Spleen (tissue), 11 donors: ENCODE results near the gene ATRN. TPM values are rescaled to one million over a fixed set of nuclear protein-coding genes. Genes with fewer than 3 reads are reported as not detected.

ENCODE experiments used
- DNase-seq: peaks from one replicate; pipeline ENCODE4 v3.0.0-alpha.2; 2020
- H3K27ac ChIP-seq, 8 donors: fragments of 200-600 bp; sonication (generic) in 7 of 8; 1 replicate in 4 of 8; 2 replicates in 4 of 8; pipeline versions ENCODE4 v1.5.0 to v1.8.0; 2016 to 2021; ENCODE audit warnings: inconsistent platforms in 4 of 8, mild to moderate bottlenecking in 4 of 8, moderate library complexity in 1 of 8
- H3K27me3 ChIP-seq, 7 donors: fragments of 200-600 bp; sonication (generic) in 6 of 7; replicated peaks in 1 of 7; 1 replicate in 4 of 7; 2 replicates in 3 of 7; pipeline versions ENCODE4 v1.5.0 to v1.8.0; 2016 to 2021; ENCODE audit warnings: inconsistent platforms in 3 of 7, mild to moderate bottlenecking in 1 of 7
- H3K36me3 ChIP-seq, 6 donors: fragments of 200-600 bp; sonication (generic) in 5 of 6; 1 replicate in 4 of 6; 2 replicates in 2 of 6; pipeline versions ENCODE4 v1.5.0 to v1.8.0; 2016 to 2021; ENCODE audit warnings: inconsistent platforms in 2 of 6
- H3K4me1 ChIP-seq, 6 donors: fragments of 200-600 bp; sonication (generic) in 5 of 6; 1 replicate in 3 of 6; 2 replicates in 3 of 6; pipeline versions ENCODE4 v1.5.0 to v1.8.0; 2016 to 2021; ENCODE audit warnings: inconsistent platforms in 3 of 6
- H3K4me3 ChIP-seq, 8 donors: fragments of 200-600 bp; sonication (generic) in 7 of 8; 1 replicate in 4 of 8; 2 replicates in 4 of 8; pipeline versions ENCODE4 v1.5.0 to v1.8.0; 2016 to 2021; ENCODE audit warnings: inconsistent platforms in 4 of 8, mild to moderate bottlenecking in 4 of 8, moderate library complexity in 2 of 8
- H3K9me3 ChIP-seq, 8 donors: fragments of 200-600 bp; sonication (generic) in 7 of 8; 1 replicate in 4 of 8; 2 replicates in 4 of 8; pipeline versions ENCODE4 v1.5.0 to v1.8.0; 2016 to 2021; ENCODE audit warnings: inconsistent platforms in 4 of 8
- POLR2A ChIP-seq, 3 donors: fragments of 450-650 bp; IDR thresholded peaks; one replicate each; pipeline ENCODE4 v1.5.1; 2017; ENCODE audit warnings: antibody characterized with exemption in 3 of 3, mild to moderate bottlenecking in 1 of 3
- POLR2AphosphoS5 ChIP-seq, 3 donors: sonication (generic); formaldehyde crosslinking; IDR thresholded peaks; one replicate each; pipeline ENCODE4 v1.5.1; 2017; ENCODE audit warnings: antibody characterized with exemption in 3 of 3
- WGBS, 5 donors: extraction: QIAGEN DNeasy Blood & Tissue Kit in 3 of 5; methylation state at CpG; one replicate each; pipeline versions ENCODE4 v1.1.5 to v1.1.7; 2013 to 2018; 5-methylcytosine and 5-hydroxymethylcytosine counted together
- intact Hi-C: fragments of 100-400 bp; cut with DNase I; formaldehyde crosslinking; loops from one replicate; pipeline ENCODE4 v1.15.0; 2023; ENCODE audit warnings: low total_unique reads
- polyA plus RNA-seq, 3 donors: library from polyadenylated mRNA; stranded (reverse); fragments of 200-250 nt; gene quantifications; one replicate each; pipeline ENCODE4 v1.2.1, GENCODE V29; 2013
- total RNA-seq, 7 donors: library from RNA; depleted of rRNA in 3 of 7; stranded (reverse); fragments of >200 nt in 3 of 7; fragmentation: NEBNext Ultra II Directional in 4 of 7; extraction: Animal tissue kit (Norgen Biotek cat#: 25700) in 4 of 7; gene quantifications; one replicate each; pipeline versions ENCODE4 v1.1.0 to v1.2.1, GENCODE V29; 2016 to 2021
- TF ChIP-seq, protein P1 (sequence below), 11 experiments: fragments of 200-600 bp in 7 of 11; fragments of 450-650 bp in 4 of 11; sonication (generic) in 4 of 11; IDR thresholded peaks in 8 of 11; conservative IDR thresholded peaks in 3 of 11; 1 replicate in 7 of 11; 2 replicates in 4 of 11; pipeline versions ENCODE4 v1.4.0 to v1.8.0; 2016 to 2021; ENCODE audit warnings: antibody characterized with exemption in 11 of 11, inconsistent platforms in 4 of 11, mild to moderate bottlenecking in 1 of 11
- donor health status: healthy with polysubstance abuse.
- donor health status: DM: no; HTN: no; CAD: no; lungs with moderate emphysema.
- donor health status: DM: no; HTN: no; CAD: no.
- donor health status: Bipolar disorder and iron deficiency.
- donor health status: healthy.
- donor health status: DM: no; HTN: no; CAD: no.
- donor health status: DM: yes; HTN: yes; CAD: no.

The ATRN gene
- total and polyA plus RNA-seq, 10 donors = 1.8 to 49.9 (median 27.6) TPM

DNA sequence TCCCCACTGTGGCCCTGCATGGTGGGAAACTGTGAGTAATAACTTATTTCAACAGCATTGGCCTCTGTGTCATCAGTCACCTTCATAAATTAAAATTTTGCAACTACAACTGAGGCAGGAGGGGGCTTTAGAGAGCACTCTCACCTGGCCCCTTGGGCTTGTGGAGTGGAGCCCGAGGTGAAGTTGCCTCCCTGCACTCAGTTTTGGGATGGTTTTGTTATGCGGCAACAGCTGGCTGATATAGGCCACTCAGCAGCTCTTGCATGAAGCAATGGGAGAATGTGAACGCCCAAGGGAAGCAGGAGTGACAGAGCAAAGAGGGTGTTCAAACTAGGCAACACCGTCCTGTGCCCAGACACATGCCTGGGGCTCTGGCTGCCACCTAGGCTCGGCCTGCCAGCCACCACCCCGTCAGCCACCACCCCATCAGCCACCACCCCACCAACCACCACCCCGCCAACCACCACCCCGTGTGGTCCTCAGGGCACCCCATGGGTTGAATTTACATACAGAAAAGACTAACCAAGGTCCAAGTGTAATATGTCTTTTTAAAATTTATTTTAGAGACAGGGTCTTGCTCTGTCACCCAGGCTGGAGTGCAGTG, 196.7 kb downstream of the ATRN start:
- intact Hi-C loops = no loop called here
- no peak for DNase-seq
- Histone ChIP-seq H3K4me1 (peaks cover 0 to 17% (median 10%) of the 10 kb centered on the region in 6 donors), H3K36me3 (no peaks in the 10 kb centered on the region), H3K4me3 (no peak overlapping the region), H3K27ac (no peak overlapping the region), H3K27me3 (peaks cover 0 to 74% (median 23%) of the 10 kb centered on the region in 7 donors), H3K9me3 (no peaks in the 10 kb centered on the region)
- no peak for TF ChIP-seq POLR2AphosphoS5 (IDR thresholded peaks at IDR 0.05)
- TF ChIP-seq, protein P1, sequence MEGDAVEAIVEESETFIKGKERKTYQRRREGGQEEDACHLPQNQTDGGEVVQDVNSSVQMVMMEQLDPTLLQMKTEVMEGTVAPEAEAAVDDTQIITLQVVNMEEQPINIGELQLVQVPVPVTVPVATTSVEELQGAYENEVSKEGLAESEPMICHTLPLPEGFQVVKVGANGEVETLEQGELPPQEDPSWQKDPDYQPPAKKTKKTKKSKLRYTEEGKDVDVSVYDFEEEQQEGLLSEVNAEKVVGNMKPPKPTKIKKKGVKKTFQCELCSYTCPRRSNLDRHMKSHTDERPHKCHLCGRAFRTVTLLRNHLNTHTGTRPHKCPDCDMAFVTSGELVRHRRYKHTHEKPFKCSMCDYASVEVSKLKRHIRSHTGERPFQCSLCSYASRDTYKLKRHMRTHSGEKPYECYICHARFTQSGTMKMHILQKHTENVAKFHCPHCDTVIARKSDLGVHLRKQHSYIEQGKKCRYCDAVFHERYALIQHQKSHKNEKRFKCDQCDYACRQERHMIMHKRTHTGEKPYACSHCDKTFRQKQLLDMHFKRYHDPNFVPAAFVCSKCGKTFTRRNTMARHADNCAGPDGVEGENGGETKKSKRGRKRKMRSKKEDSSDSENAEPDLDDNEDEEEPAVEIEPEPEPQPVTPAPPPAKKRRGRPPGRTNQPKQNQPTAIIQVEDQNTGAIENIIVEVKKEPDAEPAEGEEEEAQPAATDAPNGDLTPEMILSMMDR (IDR thresholded peaks at IDR 0.05 in 8 of 11, conservative IDR thresholded peaks at IDR 0.05 in 3 of 11) = no peak
- no peak for TF ChIP-seq POLR2A (IDR thresholded peaks at IDR 0.05)
- WGBS, 5 donors = 87 to 92% (median 90%) methylated on average over 8 of the region's 8 CpGs; no CpG with 5 or more reads in 1 of the 5 donors

DNA sequence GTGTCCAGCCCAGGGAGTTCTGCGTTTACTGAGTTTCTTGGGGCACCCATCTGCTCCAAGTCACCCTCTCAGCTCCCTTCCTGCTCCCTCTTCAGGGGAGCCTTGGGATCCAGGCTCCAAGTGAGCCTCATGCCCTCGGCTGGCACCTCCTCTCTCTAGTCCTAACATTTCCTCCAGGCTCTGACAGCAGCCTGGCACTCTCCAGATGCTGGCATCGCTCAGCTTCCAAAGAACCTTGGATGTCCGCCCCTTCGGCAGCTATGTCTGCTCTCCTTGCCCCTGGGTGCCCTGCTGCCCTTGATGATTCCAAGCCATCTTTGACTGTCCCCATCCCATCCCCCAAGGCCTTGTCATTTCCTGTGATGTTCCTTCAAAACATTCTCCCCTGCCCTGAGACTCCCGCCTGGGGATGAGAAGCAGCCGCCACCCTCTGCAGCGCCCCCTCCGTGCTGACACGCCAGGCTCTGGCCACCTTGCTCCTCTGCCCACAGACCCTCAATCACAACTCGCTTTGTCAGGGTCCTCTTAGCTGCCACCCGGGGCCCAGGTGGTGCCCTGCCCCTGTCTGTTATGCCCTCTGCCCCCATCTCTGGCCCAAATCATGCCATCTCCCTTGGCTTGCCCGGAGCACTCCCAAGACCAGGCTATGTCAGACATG, 199.0 kb downstream of the ATRN start:
- peaks cover 0 to 26% (median 16%) of the 10 kb centered on the region in 6 donors for H3K4me1 ChIP-seq
- TF ChIP-seq, protein P1 (IDR thresholded peaks at IDR 0.05 in 8 of 11, conservative IDR thresholded peaks at IDR 0.05 in 3 of 11) = no peak
- TF ChIP-seq POLR2A (IDR thresholded peaks at IDR 0.05) (no peak), POLR2AphosphoS5 (IDR thresholded peaks at IDR 0.05) (no peak)
- intact Hi-C loops = no loop called here
- no peaks in the 10 kb centered on the region for H3K36me3 ChIP-seq
- no peak for DNase-seq
- no peak overlapping the region for H3K4me3 ChIP-seq
- H3K27ac ChIP-seq = no peak overlapping the region
- 75 to 88% (median 81%) methylated on average over 12 to 13 of the region's 13 CpGs for WGBS, 5 donors
- H3K9me3 ChIP-seq = no peaks in the 10 kb centered on the region
- peaks cover 0 to 80% (median 46%) of the 10 kb centered on the region in 7 donors for H3K27me3 ChIP-seq

DNA sequence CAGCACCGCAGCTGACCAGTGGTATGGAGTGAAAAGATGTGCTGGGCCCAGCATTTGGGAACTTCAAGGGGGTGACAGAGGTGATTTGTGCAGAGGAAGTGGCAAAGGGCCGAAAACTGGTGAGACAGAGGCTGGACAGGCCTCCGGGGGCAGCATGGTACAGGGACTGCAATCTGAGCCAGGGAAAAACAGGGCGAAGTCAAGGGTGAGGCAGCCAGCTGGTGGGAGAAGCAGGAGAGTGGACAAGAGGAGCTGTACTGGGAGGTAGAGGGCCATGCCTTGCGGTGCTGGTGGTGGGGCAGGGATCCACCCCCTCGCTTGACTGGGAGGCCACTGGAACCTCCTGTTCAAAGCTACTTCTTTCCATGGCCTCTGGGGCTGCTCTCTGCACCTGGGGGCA, 199.7 kb downstream of the ATRN start:
- Histone ChIP-seq H3K9me3 (no peaks in the 10 kb centered on the region), H3K4me3 (no peak overlapping the region), H3K36me3 (no peaks in the 10 kb centered on the region), H3K4me1 (peaks cover 0 to 26% (median 16%) of the 10 kb centered on the region in 6 donors), H3K27ac (no peak overlapping the region), H3K27me3 (peaks cover 0 to 84% (median 53%) of the 10 kb centered on the region in 7 donors)
- 48 to 68% (median 50%) methylated on average over 6 of the region's 6 CpGs for WGBS, 5 donors
- TF ChIP-seq, protein P1 (IDR thresholded peaks at IDR 0.05 in 8 of 11, conservative IDR thresholded peaks at IDR 0.05 in 3 of 11) = no peak
- TF ChIP-seq POLR2AphosphoS5 (IDR thresholded peaks at IDR 0.05) = no peak
- no peak for TF ChIP-seq POLR2A (IDR thresholded peaks at IDR 0.05)
- no peak for DNase-seq
- intact Hi-C loops = no loop called here

DNA sequence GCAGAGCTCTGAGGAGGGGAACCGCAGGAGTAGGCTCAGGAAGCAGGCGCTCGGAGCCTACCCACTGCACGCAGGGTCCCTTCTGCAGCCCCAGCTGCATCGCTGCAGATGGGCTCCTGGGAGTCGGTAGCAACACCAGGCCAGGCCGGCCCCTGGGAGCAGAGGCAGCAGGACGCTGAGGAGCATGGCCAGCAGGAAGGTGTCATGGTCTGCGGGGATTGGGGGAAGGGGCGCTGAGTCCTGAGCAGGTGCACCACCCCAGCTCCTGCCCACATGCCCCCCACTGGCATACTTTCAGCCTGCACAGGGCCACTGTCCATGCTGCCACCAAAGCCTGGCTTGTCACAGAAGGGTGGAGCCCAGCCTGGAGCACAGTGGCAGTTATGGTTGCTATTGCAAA, 200.1 kb downstream of the ATRN start:
- Histone ChIP-seq H3K36me3 (no peaks in the 10 kb centered on the region), H3K4me1 (peaks cover 0 to 26% (median 15%) of the 10 kb centered on the region in 6 donors), H3K27ac (no peak overlapping the region), H3K4me3 (no peak overlapping the region), H3K9me3 (no peaks in the 10 kb centered on the region), H3K27me3 (peaks cover 0 to 89% (median 53%) of the 10 kb centered on the region in 7 donors)
- WGBS, 5 donors = 43 to 85% (median 75%) methylated on average over 2 to 10 of the region's 10 CpGs
- TF ChIP-seq, protein P1 (IDR thresholded peaks at IDR 0.05 in 8 of 11, conservative IDR thresholded peaks at IDR 0.05 in 3 of 11) = no peak
- TF ChIP-seq POLR2A (IDR thresholded peaks at IDR 0.05) (no peak), POLR2AphosphoS5 (IDR thresholded peaks at IDR 0.05) (no peak)
- DNase-seq = no peak
- intact Hi-C loops = no loop called here
